GM21576 (cell line): Measurements from ENCODE around the gene PAAF1.

Experiments used
- ATAC-seq: cut with Tn5 transposase; IDR thresholded peaks from one replicate; pipeline ENCODE4 v1.9.1; 2021; ENCODE audit warnings: mild to moderate bottlenecking, moderate library complexity; ENCODE audit not compliant: unreplicated experiment

Gene PAAF1

GRCh38 chr11:73944901-73945300 lies 68.1 kb downstream of the PAAF1 start:
- no peak for ATAC-seq

GRCh38 chr11:73945396-73945795 lies 68.6 kb downstream of the PAAF1 start:
- ATAC-seq: no peak

GRCh38 chr11:73946798-73947458 lies 70.1 kb downstream of the PAAF1 start:
- ATAC-seq: no peak

DNA sequence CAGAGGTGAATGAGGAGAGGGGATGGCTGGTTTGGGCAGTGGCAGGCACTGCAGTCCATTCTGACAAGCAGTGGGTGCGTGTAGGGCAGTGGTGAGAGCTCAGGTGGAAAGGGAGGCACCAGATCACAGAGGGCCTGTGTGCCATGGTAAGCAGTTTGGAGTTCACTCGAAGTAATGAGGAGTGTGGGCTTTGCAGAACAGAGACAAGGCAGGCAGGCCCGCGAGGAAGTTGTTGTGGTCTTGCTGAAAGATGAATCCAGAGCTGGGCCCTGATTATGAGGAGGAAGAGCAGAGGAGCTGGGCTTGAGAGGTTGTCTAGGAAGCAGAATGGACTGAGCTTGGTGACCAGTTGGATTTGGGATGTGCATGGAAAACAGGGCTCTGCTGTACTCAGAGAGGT lies 72.4 kb downstream of the PAAF1 start:
- ATAC-seq: no peak

DNA sequence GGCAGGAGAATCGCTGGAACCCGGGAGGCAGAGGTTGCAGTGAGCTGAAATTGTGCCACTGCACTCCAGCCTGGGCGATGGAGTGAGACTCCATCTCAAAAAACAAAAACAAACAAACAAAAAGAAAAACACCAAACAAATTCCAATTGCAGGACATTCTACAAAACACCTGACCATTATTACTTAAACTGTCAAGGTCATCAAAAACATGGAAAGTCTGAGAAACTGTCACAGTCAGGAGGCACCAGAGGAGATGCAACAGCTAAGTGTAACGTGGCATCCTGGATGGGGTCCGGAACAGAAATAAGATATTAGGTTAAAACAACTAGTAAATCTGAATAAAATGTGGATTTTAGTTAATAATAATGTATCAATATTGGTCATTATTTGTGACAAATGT lies 73.1 kb downstream of the PAAF1 start:
- ATAC-seq: no peak

GRCh38 chr11:73950869-73951710 lies 74.3 kb downstream of the PAAF1 start, which contains the start of gene DNAJB13:
Gene DNAJB13 (plus strand): TSS chr11:73951026. CDS start chr11:73951070, 44 bp downstream.
- ATAC-seq: no peak

DNA sequence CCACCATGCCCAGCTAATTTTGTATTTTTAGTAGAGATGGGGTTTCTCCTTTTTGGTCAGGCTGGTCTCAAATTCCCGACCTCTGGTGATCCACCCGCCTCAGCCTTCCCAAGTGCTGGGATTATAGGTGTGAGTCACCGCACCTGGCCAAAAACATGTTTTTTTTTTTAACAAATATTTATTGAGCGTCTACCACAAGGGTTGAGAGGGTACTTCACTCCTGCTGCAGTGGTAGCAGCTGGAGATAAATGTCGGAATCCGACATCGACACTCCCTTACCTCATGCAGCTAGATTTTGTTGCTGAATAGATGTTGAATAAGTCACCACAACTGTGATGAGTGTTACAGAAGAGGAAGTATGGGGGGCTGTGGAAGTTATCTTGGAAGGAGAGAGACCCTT lies 75.0 kb downstream of the PAAF1 start:
- no peak for ATAC-seq

DNA sequence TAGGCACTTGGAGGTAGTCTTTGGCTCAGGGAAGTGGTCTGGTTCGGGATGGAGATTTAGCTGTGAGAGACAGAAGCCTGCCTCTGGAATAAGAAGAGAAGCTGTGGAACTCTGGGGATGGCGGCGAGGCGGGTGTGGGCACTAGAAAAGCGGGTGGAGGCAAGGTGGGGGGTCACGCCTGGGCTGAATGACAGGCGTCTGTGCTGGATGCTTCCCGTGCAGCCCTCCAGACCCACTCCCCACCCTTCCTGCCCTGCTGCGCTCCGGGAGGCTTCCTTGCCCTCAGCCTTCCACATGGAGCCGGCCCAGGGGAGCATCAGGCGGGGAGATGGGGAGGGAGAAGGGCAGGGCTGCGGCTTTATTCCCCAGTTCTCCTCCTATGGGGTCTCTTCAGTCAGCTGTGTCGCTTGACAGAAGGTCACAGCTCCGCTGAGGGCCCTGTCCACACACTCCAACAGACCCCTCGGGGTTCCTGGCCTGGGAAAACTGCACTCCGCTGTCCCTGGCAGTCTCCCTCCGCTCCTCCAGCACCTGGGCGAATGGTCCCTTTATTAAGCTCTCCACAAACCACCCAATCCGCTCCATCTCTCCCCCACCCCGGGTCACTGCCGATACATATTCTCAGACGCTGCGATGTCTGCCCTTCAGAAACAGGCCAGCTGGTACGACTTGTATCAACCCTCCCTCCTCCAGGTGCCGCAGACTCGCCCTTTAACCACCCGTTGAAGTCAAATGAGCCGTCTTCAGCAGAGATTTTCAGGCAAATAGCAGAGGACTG lies 80.3 kb downstream of the PAAF1 start:
- ATAC-seq: no peak

GRCh38 chr11:73957654-73958361 lies 81.0 kb downstream of the PAAF1 start:
- no peak for ATAC-seq

GRCh38 chr11:73958521-73959141 lies 81.8 kb downstream of the PAAF1 start:
- ATAC-seq: no peak

DNA sequence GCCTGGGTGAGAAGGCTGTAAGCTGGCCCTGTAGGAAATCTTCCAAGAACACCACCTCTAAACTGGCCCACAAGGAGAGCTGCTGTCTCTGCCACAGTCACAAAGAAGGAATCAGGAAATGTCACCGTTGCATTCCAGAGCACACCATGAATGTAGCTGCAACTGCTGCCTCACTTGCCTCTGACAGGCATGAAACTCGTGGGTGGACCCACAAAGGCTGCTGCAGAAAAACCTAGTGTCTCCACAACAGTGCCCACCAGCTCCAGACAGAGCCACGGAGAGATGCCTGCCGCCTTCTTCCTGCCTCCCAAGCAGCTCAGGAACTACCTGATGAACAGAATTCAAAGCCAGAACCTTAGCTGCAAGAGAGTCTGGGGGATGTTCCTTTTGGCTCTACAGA lies 84.5 kb downstream of the PAAF1 start:
- no peak for ATAC-seq

GRCh38 chr11:73962101-73962705 lies 85.4 kb downstream of the PAAF1 start:
- no peak for ATAC-seq

GRCh38 chr11:73963861-73964260 lies 87.1 kb downstream of the PAAF1 start:
- ATAC-seq: no peak

GRCh38 chr11:73965076-73965763 lies 88.4 kb downstream of the PAAF1 start:
- ATAC-seq: no peak

DNA sequence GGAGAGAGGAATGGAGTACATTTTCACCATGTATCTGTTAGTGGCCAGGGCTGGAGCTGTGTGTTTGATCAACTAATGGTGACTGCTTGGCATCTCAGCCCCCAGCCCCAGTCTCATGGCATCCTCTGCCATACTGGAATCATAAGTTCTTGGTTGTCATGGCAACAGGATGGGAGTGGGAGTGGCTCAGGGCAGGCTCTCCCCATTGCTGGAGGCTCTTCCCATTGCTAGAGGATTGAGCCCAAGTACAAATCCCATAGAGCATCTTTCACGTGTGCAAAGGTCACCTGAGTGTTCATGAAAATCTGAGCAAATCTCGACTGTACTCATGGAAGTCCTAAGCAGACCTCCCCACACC lies 88.9 kb downstream of the PAAF1 start:
- ATAC-seq: no peak

DNA sequence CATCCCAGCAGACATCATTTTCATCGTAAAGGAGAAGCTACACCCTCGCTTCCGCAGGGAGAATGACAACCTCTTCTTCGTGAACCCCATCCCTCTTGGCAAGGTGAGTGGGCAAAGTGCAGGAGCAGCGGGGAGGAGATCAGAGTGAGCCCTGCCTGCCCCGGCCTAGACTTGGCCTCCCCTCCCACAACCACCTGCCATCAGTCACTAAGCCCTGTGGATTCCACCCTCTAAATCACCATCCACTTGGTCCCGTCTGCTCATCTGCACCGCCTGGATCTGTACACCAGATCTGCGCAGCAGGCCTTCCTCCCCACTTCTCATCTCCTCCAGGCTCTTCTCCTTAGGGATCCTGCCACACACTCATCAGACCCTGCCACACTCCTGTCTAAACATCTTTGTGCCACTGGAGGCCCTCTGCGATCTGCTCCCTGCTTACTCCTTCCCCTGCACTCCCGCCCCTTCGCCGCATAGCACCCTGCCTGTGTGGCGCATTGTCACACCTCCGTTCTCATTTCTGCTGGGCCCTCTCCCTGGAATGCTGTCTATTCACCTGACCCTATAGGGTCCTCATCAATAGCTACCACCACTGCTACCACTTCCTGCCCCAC lies 91.7 kb downstream of the PAAF1 start:
- ATAC-seq: no peak

- ATAC-seq: no peak
Measured at GRCh38 chr11:73969091-73969490, 92.3 kb downstream of the PAAF1 start.

- ATAC-seq: no peak
Measured at GRCh38 chr11:73969991-73970800, 93.4 kb downstream of the PAAF1 start.
